ENCODE data around the gene HLCS. TPM values are rescaled to one million over a fixed set of nuclear protein-coding genes. Genes with fewer than 3 reads are reported as not detected.

The HLCS gene
- total RNA-seq, 1 donor from 2014 or later: 10.7 TPM

DNA sequence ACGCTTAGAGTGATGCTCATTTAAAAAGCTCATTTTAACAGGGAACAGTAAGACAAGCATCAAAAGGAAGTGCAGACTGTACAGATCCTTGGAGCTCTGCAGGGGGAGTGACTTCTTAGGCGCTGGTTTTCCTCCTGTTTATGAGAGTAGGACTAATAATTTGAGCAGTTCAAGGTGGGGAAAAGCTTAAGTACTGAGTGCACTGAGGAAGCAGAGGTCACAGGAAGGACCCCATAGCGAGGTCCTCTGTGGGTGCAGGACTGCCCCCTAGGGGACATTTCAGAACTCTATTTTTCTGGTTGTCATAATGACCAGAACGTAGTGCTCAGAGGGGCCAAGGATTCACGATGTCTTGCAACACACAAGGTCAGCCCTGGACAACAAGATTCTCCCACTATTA lies 112.1 kb downstream of the HLCS start:
- DNase-seq (ENCODE audit: low spot score in 2 of 2): no peak
- intact Hi-C loops (cut with DNase I): no loop called here
- Histone ChIP-seq H3K36me3 (no peaks in the 10 kb centered on the region), H3K4me3 (no peak overlapping the region), H3K27me3 (no peaks in the 10 kb centered on the region), H3K9me3 (no peaks in the 10 kb centered on the region), H3K27ac (no peak overlapping the region), H3K4me1 (no peaks in the 10 kb centered on the region)
- TF ChIP-seq, protein P1, sequence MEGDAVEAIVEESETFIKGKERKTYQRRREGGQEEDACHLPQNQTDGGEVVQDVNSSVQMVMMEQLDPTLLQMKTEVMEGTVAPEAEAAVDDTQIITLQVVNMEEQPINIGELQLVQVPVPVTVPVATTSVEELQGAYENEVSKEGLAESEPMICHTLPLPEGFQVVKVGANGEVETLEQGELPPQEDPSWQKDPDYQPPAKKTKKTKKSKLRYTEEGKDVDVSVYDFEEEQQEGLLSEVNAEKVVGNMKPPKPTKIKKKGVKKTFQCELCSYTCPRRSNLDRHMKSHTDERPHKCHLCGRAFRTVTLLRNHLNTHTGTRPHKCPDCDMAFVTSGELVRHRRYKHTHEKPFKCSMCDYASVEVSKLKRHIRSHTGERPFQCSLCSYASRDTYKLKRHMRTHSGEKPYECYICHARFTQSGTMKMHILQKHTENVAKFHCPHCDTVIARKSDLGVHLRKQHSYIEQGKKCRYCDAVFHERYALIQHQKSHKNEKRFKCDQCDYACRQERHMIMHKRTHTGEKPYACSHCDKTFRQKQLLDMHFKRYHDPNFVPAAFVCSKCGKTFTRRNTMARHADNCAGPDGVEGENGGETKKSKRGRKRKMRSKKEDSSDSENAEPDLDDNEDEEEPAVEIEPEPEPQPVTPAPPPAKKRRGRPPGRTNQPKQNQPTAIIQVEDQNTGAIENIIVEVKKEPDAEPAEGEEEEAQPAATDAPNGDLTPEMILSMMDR (IDR thresholded peaks at IDR 0.05): peak in 1 of 3 experiments; percentile 32

DNA sequence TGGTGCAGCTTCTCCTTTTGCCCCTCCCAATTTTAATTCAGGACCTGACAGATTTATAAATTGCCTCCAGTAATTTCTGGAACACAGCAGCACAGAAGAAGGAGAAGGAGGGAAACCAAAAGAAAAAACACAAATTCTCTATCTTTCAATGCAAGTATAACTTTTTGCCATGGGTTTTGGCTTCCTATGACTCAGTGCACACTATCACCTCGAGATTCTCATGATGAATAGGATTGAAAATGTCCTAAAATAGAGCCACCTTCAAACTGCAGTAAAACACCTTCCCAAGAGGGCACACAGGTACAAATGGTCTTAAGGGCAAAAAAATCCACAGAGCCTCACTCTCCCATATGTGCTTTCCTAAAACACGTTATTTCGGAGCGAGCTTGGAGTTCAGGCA lies 113.6 kb downstream of the HLCS start:
- no peak overlapping the region for H3K4me3 ChIP-seq
- H3K27me3 ChIP-seq: no peaks in the 10 kb centered on the region
- H3K4me1 ChIP-seq: peaks cover 0 to 5% of the 10 kb centered on the region in 2 donors
- no peak overlapping the region for H3K27ac ChIP-seq
- H3K9me3 ChIP-seq: no peaks in the 10 kb centered on the region
- no peak for DNase-seq (ENCODE audit: low spot score in 2 of 2)
- TF ChIP-seq, protein P1 (IDR thresholded peaks at IDR 0.05): no peak
- intact Hi-C loops (cut with DNase I): no loop called here
- H3K36me3 ChIP-seq: no peaks in the 10 kb centered on the region

DNA sequence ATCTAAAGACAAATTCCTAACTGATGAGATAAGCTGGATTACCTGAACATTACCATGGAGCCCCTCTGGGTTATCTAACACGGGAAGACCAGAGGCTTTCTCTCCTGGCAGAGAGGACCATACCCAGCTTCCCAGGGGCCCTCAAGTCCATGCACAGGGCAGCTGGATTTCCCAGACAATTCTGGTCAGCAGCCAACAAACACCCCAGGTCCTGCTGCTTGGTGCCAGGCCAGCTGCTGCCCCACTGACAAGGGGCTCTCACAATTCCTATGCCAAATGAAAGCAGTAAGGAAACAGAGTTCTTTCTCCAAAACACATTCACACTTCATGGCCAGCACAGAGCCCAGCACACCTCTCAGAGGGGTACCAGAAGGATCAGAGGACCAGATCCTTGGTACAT lies 114.2 kb downstream of the HLCS start:
- H3K4me3 ChIP-seq: no peak overlapping the region
- no peak for DNase-seq (ENCODE audit: low spot score in 2 of 2)
- H3K27me3 ChIP-seq: no peaks in the 10 kb centered on the region
- no peaks in the 10 kb centered on the region for H3K36me3 ChIP-seq
- H3K9me3 ChIP-seq: no peaks in the 10 kb centered on the region
- no peak overlapping the region for H3K27ac ChIP-seq
- intact Hi-C loops (cut with DNase I): no loop called here
- H3K4me1 ChIP-seq: peaks cover 0 to 7% of the 10 kb centered on the region in 2 donors
- TF ChIP-seq, protein P1 (IDR thresholded peaks at IDR 0.05): no peak

DNA sequence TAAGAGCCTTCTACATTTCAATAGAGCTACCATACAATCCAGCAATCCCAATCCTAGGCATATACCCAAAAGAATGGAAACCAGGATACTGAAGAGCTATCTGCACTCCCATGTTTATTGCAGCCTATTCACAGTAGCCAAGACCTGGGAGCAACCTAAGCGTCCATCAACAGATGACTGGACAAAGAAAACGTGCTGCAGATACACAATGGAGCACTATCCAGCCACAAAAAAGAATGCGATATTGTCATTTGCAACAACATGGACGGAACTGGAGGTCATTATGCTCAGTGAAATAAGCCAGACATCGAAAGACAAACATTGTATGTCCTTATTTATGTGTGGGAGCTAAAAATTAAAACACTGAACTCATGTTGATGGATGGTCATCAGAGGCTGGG lies 115.3 kb downstream of the HLCS start:
- no peaks in the 10 kb centered on the region for H3K27me3 ChIP-seq
- H3K27ac ChIP-seq: no peak overlapping the region
- H3K4me1 ChIP-seq: peaks cover 0 to 7% of the 10 kb centered on the region in 2 donors
- no peaks in the 10 kb centered on the region for H3K9me3 ChIP-seq
- no peak for DNase-seq (ENCODE audit: low spot score in 2 of 2)
- H3K4me3 ChIP-seq: no peak overlapping the region
- TF ChIP-seq, protein P1 (IDR thresholded peaks at IDR 0.05): no peak
- H3K36me3 ChIP-seq: no peaks in the 10 kb centered on the region
- intact Hi-C loops (cut with DNase I): no loop called here

DNA sequence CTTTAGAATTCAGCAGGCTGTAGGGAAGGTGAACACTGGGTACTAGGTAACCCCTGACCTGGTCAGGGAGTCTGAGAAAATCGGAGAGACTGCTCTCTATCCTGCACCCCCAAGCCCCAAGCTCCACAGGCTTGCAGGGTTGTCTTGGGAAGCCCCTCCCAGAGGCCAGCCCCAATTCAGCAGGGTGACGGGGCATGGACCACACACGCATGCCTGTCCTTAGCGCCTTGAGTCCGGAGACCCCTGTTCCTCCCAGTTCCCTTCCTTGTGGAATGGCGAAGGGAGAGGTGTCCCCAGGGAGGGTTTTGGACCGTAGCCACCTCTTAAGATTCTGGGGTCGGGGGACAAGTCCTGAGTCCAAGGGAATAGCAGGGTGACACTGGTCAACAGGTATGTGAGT lies 116.1 kb downstream of the HLCS start:
- DNase-seq (ENCODE audit: low spot score in 2 of 2): no peak
- no peak overlapping the region for H3K4me3 ChIP-seq
- H3K27me3 ChIP-seq: no peaks in the 10 kb centered on the region
- no peaks in the 10 kb centered on the region for H3K9me3 ChIP-seq
- intact Hi-C loops (cut with DNase I): no loop called here
- H3K27ac ChIP-seq: no peak overlapping the region
- TF ChIP-seq, protein P1 (IDR thresholded peaks at IDR 0.05): no peak
- H3K4me1 ChIP-seq: peaks cover 0 to 7% of the 10 kb centered on the region in 2 donors
- no peaks in the 10 kb centered on the region for H3K36me3 ChIP-seq

DNA sequence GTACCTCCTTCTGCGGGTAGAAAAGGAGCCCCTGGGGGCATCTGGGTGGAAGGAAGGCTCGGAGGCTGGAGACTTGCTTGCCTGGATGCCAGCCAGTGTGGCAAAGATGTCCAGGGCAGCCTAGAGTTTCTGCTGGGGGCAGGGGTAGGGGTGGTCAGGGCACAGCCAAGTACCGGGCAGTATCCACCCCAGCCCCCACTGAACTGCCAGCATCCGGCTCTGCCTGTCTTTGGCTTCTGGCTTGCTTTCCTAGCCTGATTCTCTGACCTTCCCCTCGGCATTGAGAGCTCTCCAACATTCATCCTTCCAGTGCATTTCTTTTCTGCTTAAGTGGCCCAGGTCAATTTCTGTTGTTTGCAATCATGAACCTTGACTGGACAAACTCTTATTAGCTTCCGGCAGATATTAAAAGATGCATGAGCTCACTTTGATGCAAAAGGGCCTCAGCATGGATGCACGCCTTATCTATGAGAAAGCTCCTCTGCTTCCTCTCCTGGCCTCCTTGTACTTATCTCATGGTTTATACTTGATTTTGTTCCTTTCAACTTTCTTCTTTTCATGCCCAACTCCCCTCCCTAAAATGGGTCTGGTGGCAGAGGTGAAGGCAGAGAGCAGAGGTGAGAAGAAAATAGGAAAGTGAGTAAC lies 116.9 kb downstream of the HLCS start:
- DNase-seq (ENCODE audit: low spot score in 2 of 2): no peak
- Histone ChIP-seq H3K9me3 (no peaks in the 10 kb centered on the region), H3K36me3 (no peaks in the 10 kb centered on the region), H3K4me1 (peaks cover 0 to 7% of the 10 kb centered on the region in 2 donors), H3K27ac (no peak overlapping the region), H3K4me3 (no peak overlapping the region), H3K27me3 (no peaks in the 10 kb centered on the region)
- intact Hi-C loops (cut with DNase I): no loop called here
- TF ChIP-seq, protein P1 (IDR thresholded peaks at IDR 0.05): no peak

All from ascending aorta (tissue), 2 donors.